Panc1 (cell line): ENCODE results near the gene NPFFR2. TPM values are rescaled to one million over a fixed set of nuclear protein-coding genes. Genes with fewer than 3 reads are reported as not detected.

Experiments used
- ATAC-seq: fragments of 200-7000 bp; cut with Tn5 transposase; 2 replicates; pipeline ENCODE4 v1.9.1; 2020; ENCODE audit warnings: mild to moderate bottlenecking, moderate library complexity
- BruUV-seq: library from RNA; stranded (reverse); fragments of 400-500 nt; replicated peaks from 2 replicates; lab custom pipeline; 2021; lab: Mats Ljungman, UMichigan
- CTCF ChIA-PET: fragments of 300-600 bp; sonication (Branson Sonifier 250); formaldehyde crosslinking; loops from one replicate; lab custom pipeline; 2022; ENCODE audit warnings: antibody characterized with exemption; lab: Charles Lee
- POLR2A ChIA-PET: fragments of 300-600 bp; sonication (Branson Sonifier 250); formaldehyde crosslinking; loops from one replicate; lab custom pipeline; 2022; ENCODE audit warnings: antibody characterized with exemption; lab: Charles Lee
- DNase-seq: peaks from one replicate; pipeline ENCODE4 v3.0.0-alpha.2; 2010; ENCODE audit warnings: low read depth, low spot score
- H3K27ac ChIP-seq: 2 replicates; pipeline ENCODE4 v1.5.1; 2011; ENCODE audit warnings: mild to moderate bottlenecking, low read length, inconsistent platforms
- H3K27me3 ChIP-seq: fragments of 200-500 bp; sonication (Bioruptor generic); 2 replicates; pipeline ENCODE4 v1.6.0; 2014; ENCODE audit warnings: low read length, inconsistent platforms; ENCODE audit not compliant: control insufficient read depth, insufficient read depth
- H3K36me3 ChIP-seq: fragments of 200-500 bp; sonication (Bioruptor generic); 2 replicates; pipeline ENCODE4 v1.5.1; 2014; ENCODE audit warnings: inconsistent platforms, mild to moderate bottlenecking, low read length, moderate library complexity; ENCODE audit not compliant: control insufficient read depth, insufficient read depth
- H3K4me1 ChIP-seq: 2 replicates; pipeline ENCODE4 v1.5.1; 2011; ENCODE audit warnings: inconsistent platforms, mild to moderate bottlenecking, low read length, moderate library complexity; ENCODE audit not compliant: control insufficient read depth, insufficient read depth
- H3K4me3 ChIP-seq, 2 experiments: 2 replicates each; pipeline ENCODE4 v1.5.1; 2011 to 2012; ENCODE audit warnings: low read depth in 2 of 2, low read length in 2 of 2, mild to moderate bottlenecking in 2 of 2, inconsistent platforms in 1 of 2, moderate library complexity in 1 of 2
- H3K9me3 ChIP-seq: fragments of 200-500 bp; sonication (Bioruptor generic); 2 replicates; pipeline ENCODE4 v1.5.1; 2014; ENCODE audit warnings: low read depth, mild to moderate bottlenecking, inconsistent platforms, low read length, moderate library complexity; ENCODE audit not compliant: control insufficient read depth, insufficient read depth
- POLR2AphosphoS5 ChIP-seq: IDR thresholded peaks from 2 replicates; pipeline ENCODE4 v1.6.1; 2012; ENCODE audit warnings: mild to moderate bottlenecking, low read depth, low read length, moderate library complexity
- SIN3A ChIP-seq: IDR thresholded peaks from 2 replicates; pipeline ENCODE4 v1.6.1; 2012; ENCODE audit warnings: low read depth, mild to moderate bottlenecking, low read length, moderate library complexity, borderline replicate concordance; ENCODE audit not compliant: insufficient read depth
- TCF7L2 ChIP-seq: IDR thresholded peaks from 2 replicates; pipeline ENCODE4 v1.6.1; 2011; ENCODE audit warnings: mild to moderate bottlenecking, low read depth, low read length, inconsistent platforms
- in situ Hi-C: cut with HindIII; loops from 2 replicates; pipeline ENCODE4 v1.10.0; 2016; ENCODE audit warnings: low sequenced_read_pairs, low pct_unique_long_range_greater_than_20kb
- intact Hi-C: fragments of 100-400 bp; cut with micrococcal nuclease; formaldehyde crosslinking; loops from one replicate; pipeline ENCODE4 v1.10.0; 2022; ENCODE audit not compliant: unreplicated experiment
- total RNA-seq: library from RNA; stranded (reverse); gene quantifications from one replicate; pipeline ENCODE4 v1.2.1, GENCODE V29; 2021; ENCODE audit not compliant: unreplicated experiment
- TF ChIP-seq, protein P1 (sequence below), 2 experiments: IDR thresholded peaks; 2 replicates each; pipeline ENCODE4 v1.6.1; 2011 to 2012; ENCODE audit warnings: low read depth in 2 of 2, control low read depth in 1 of 2, low read length in 1 of 2, mild to moderate bottlenecking in 1 of 2, moderate library complexity in 1 of 2; ENCODE audit not compliant: insufficient read depth in 1 of 2
- TF ChIP-seq, protein P2 (sequence below): fragments of 450-650 bp; IDR thresholded peaks from 2 replicates; pipeline ENCODE4 v1.5.1; 2017; ENCODE audit warnings: mild to moderate bottlenecking

Gene NPFFR2
- total RNA-seq, 1 experiment from 2014 or later: not detected

DNA sequence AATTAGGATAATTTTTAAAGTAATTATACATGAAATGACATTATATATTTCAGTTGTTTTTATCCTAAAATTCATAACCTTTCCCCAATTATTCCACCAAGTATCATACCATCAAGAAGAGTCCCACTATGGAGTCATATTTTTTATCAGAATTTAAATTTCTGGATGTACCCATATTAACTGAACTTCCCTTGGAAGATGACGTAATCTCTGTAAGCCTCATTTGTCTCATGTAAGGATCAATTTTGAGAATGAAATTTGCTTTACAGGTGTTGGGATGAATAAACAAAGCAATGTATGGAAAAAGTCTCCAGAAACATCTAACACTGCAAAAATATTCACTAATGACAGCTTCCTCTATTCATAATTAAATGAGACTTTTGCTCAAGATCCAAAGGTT lies 147.5 kb downstream of the NPFFR2 start:
- Histone ChIP-seq H3K4me1 (no peaks in the 10 kb centered on the region), H3K36me3 (no peaks in the 10 kb centered on the region), H3K4me3 (no peak overlapping the region), H3K9me3 (no peaks in the 10 kb centered on the region), H3K27ac (no peak overlapping the region), H3K27me3 (no peaks in the 10 kb centered on the region)
- intact Hi-C loops: no loop called here
- no TSS peak for BruUV-seq
- in situ Hi-C loops: no loop called here
- POLR2A ChIA-PET: no interaction called here
- no peak for ATAC-seq
- TF ChIP-seq, protein P1, sequence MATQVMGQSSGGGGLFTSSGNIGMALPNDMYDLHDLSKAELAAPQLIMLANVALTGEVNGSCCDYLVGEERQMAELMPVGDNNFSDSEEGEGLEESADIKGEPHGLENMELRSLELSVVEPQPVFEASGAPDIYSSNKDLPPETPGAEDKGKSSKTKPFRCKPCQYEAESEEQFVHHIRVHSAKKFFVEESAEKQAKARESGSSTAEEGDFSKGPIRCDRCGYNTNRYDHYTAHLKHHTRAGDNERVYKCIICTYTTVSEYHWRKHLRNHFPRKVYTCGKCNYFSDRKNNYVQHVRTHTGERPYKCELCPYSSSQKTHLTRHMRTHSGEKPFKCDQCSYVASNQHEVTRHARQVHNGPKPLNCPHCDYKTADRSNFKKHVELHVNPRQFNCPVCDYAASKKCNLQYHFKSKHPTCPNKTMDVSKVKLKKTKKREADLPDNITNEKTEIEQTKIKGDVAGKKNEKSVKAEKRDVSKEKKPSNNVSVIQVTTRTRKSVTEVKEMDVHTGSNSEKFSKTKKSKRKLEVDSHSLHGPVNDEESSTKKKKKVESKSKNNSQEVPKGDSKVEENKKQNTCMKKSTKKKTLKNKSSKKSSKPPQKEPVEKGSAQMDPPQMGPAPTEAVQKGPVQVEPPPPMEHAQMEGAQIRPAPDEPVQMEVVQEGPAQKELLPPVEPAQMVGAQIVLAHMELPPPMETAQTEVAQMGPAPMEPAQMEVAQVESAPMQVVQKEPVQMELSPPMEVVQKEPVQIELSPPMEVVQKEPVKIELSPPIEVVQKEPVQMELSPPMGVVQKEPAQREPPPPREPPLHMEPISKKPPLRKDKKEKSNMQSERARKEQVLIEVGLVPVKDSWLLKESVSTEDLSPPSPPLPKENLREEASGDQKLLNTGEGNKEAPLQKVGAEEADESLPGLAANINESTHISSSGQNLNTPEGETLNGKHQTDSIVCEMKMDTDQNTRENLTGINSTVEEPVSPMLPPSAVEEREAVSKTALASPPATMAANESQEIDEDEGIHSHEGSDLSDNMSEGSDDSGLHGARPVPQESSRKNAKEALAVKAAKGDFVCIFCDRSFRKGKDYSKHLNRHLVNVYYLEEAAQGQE (IDR thresholded peaks at IDR 0.05; ENCODE audit: insufficient read depth in 1 of 2, low read depth in 2 of 2, low read length in 1 of 2): no peak
- TF ChIP-seq SIN3A: no peak
- no peak for TF ChIP-seq TCF7L2
- TF ChIP-seq POLR2AphosphoS5: no peak
- TF ChIP-seq, protein P2, sequence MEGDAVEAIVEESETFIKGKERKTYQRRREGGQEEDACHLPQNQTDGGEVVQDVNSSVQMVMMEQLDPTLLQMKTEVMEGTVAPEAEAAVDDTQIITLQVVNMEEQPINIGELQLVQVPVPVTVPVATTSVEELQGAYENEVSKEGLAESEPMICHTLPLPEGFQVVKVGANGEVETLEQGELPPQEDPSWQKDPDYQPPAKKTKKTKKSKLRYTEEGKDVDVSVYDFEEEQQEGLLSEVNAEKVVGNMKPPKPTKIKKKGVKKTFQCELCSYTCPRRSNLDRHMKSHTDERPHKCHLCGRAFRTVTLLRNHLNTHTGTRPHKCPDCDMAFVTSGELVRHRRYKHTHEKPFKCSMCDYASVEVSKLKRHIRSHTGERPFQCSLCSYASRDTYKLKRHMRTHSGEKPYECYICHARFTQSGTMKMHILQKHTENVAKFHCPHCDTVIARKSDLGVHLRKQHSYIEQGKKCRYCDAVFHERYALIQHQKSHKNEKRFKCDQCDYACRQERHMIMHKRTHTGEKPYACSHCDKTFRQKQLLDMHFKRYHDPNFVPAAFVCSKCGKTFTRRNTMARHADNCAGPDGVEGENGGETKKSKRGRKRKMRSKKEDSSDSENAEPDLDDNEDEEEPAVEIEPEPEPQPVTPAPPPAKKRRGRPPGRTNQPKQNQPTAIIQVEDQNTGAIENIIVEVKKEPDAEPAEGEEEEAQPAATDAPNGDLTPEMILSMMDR: no peak
- no peak for DNase-seq
- CTCF ChIA-PET: no interaction called here

DNA sequence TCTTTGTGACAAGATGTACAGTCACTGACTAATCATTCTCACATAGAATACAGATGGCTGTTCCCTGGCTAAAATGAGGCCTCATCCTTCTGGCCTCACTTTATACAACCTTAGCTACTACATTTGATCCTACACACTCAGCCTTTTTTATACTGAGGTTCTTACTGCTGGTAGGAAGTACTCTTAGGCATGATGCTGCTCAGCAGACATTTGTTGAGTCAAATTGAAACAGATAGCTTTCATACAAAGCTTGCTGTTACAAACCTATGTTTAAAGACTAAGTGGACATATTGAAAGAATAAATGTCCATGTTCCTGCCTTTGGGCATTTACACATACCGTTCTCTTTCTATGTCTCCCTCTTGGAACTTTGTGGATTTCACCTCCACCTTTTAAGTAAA lies 154.9 kb downstream of the NPFFR2 start:
- H3K4me1 ChIP-seq: no peaks in the 10 kb centered on the region
- in situ Hi-C loops: no loop called here
- H3K4me3 ChIP-seq: no peak overlapping the region
- TF ChIP-seq POLR2AphosphoS5: no peak
- TF ChIP-seq, protein P1 (IDR thresholded peaks at IDR 0.05; ENCODE audit: insufficient read depth in 1 of 2, low read depth in 2 of 2, low read length in 1 of 2): no peak
- POLR2A ChIA-PET: no interaction called here
- DNase-seq (no peak), ATAC-seq (no peak)
- CTCF ChIA-PET: no interaction called here
- intact Hi-C loops: no loop called here
- no peaks in the 10 kb centered on the region for H3K36me3 ChIP-seq
- no TSS peak for BruUV-seq
- H3K27me3 ChIP-seq: no peaks in the 10 kb centered on the region
- no peak overlapping the region for H3K27ac ChIP-seq
- no peaks in the 10 kb centered on the region for H3K9me3 ChIP-seq
